ENCODE results near the gene CRB1.

Gene CRB1

GRCh38 chr1:197339106-197340060, 71.3 kb downstream of the CRB1 start:
- no peak for DNase-seq (ENCODE audit: low read depth)
- H3K4me3 ChIP-seq (ENCODE audit: low read depth, low read length) = no peak overlapping the region
- TF ChIP-seq, protein P1, sequence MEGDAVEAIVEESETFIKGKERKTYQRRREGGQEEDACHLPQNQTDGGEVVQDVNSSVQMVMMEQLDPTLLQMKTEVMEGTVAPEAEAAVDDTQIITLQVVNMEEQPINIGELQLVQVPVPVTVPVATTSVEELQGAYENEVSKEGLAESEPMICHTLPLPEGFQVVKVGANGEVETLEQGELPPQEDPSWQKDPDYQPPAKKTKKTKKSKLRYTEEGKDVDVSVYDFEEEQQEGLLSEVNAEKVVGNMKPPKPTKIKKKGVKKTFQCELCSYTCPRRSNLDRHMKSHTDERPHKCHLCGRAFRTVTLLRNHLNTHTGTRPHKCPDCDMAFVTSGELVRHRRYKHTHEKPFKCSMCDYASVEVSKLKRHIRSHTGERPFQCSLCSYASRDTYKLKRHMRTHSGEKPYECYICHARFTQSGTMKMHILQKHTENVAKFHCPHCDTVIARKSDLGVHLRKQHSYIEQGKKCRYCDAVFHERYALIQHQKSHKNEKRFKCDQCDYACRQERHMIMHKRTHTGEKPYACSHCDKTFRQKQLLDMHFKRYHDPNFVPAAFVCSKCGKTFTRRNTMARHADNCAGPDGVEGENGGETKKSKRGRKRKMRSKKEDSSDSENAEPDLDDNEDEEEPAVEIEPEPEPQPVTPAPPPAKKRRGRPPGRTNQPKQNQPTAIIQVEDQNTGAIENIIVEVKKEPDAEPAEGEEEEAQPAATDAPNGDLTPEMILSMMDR (IDR thresholded peaks at IDR 0.05; ENCODE audit: control insufficient read depth, extremely low read depth, insufficient read depth) = no peak

DNA sequence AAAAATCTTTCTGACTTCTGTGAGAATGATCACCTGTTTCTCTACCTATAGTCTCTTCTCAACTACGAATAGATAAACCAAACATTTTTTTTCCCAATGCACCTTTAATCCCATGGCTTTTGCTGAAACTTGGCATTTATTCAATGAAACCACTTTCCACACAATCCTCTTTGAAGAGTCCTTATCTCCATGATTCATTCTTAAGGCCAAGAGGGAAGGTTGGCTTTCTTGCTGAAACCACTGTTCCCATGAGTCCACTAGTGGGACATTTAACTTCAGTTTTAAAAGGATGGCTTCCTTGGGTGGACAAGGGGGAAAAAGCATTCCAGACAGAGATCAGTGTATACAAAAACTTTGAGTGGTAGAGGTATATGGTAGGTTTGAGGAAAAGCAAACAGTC, 73.6 kb downstream of the CRB1 start:
- H3K4me3 ChIP-seq (ENCODE audit: low read depth, low read length) = no peak overlapping the region
- DNase-seq (ENCODE audit: low read depth) = no peak
- TF ChIP-seq, protein P1 (IDR thresholded peaks at IDR 0.05; ENCODE audit: control insufficient read depth, extremely low read depth, insufficient read depth) = no peak

GRCh38 chr1:197342044-197342565, 74.1 kb downstream of the CRB1 start:
- no peak for DNase-seq (ENCODE audit: low read depth)
- TF ChIP-seq, protein P1 (IDR thresholded peaks at IDR 0.05; ENCODE audit: control insufficient read depth, extremely low read depth, insufficient read depth) = no peak

DNA sequence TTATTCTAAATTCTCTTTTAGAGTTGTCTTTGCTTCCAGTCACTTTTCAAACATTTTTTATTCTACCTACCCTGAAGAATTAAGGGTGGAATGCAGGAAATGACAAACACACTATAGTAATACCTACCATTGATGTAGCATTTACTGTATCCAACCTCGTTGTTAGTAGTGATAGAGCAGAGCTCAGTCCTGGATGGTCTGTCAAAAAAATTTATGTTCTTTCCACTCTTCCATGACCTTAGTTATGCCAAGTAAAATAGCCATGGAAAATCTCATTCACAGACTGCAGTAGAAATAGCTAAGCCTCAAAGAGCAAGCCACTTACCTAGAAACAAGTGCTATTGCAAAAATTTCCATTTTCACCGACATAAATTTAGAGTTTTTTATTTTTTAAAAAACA, 74.6 kb downstream of the CRB1 start:
- no peak for DNase-seq (ENCODE audit: low read depth)
- no peak overlapping the region for H3K4me3 ChIP-seq (ENCODE audit: low read depth, low read length)
- TF ChIP-seq, protein P1 (IDR thresholded peaks at IDR 0.05; ENCODE audit: control insufficient read depth, extremely low read depth, insufficient read depth) = no peak

More at GRCh38 chr1:197342044-197342565, 74.1 kb downstream of the CRB1 start:
- no peak overlapping the region for H3K4me3 ChIP-seq (ENCODE audit: low read depth, low read length)

DNA sequence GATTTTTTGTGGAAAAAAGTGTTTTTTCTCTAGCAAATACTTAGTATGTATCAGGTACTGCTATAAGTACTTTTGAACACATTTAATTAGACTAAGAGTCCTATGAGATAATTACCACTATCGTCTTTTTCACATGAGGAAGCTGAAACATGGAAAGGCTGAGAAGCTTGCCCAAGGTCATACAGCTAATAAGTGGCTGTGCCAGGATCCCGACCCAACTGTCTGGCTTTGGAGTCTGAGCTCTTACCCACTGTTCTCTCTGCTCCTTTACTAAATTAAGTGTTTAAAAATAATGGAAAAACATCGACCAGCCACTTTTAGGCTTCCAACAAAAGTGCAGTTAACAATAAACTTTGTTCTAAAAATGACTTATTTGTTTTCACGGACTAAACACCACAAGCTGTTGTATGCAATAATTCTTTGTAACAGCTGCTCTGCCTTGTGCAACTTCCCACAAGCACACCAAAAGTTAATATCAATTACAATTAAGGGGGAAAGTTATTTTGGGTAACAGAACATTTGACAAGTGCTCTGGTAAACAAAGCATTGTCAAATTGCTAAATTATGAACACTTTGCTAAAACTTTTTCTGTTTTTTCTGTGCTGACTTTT, 75.7 kb downstream of the CRB1 start:
- no peak for DNase-seq (ENCODE audit: low read depth)
- TF ChIP-seq, protein P1 (IDR thresholded peaks at IDR 0.05; ENCODE audit: control insufficient read depth, extremely low read depth, insufficient read depth) = no peak
- no peak overlapping the region for H3K4me3 ChIP-seq (ENCODE audit: low read depth, low read length)

GRCh38 chr1:197351821-197352440, 83.9 kb downstream of the CRB1 start:
- TF ChIP-seq, protein P1 (IDR thresholded peaks at IDR 0.05; ENCODE audit: control insufficient read depth, extremely low read depth, insufficient read depth) = no peak
- no peak for DNase-seq (ENCODE audit: low read depth)
- no peak overlapping the region for H3K4me3 ChIP-seq (ENCODE audit: low read depth, low read length)

Measured in LNCaP clone FGC (cell line).